Suppressor macrophage treated with lipopolysaccharide for 1 hour (primary cell): ENCODE results near the gene STK17A.

Experiments used
- DNase-seq, 3 donors: peaks; one replicate each; pipeline ENCODE4 v3.0.0-alpha.2; 2020 to 2022

Gene STK17A

DNA sequence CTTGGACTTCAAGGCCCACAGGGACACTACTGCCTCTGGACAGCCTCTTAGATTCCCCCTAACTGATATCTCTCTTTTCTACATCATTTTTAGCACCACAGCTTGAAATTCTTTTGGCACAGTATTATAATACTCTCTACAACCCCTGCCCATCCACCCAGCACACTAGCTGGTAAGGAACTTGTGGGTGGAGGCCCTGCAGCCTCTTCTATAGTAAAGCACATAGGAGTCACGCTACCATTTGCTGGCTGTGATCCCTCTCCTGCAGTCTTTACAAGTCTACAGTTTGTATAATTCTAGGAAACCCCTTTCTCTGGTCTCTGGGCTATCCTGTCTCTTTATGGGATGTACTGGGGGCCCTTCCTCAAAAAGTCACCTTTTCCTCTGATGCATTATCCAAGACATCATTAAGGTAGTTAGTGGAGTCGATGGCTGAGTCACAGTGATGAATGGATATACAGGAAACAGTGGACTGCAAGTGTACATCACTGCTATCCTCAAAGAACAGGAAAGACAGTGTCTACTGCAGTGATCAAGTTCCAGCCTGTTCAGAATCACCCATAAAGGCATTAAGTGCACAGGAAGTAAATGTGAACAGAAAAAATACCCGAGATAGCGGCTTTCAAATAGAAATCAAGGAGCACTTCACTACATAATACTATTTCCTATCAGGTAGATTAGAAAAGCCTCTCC is 54.4 kb downstream of the STK17A start:
- DNase-seq, result no peak

- DNase-seq, result no peak
Measured at GRCh38 chr7:43639858-43640491, 57.1 kb downstream of the STK17A start.

- no peak for DNase-seq
Measured at GRCh38 chr7:43640679-43641078, 57.8 kb downstream of the STK17A start.

DNA sequence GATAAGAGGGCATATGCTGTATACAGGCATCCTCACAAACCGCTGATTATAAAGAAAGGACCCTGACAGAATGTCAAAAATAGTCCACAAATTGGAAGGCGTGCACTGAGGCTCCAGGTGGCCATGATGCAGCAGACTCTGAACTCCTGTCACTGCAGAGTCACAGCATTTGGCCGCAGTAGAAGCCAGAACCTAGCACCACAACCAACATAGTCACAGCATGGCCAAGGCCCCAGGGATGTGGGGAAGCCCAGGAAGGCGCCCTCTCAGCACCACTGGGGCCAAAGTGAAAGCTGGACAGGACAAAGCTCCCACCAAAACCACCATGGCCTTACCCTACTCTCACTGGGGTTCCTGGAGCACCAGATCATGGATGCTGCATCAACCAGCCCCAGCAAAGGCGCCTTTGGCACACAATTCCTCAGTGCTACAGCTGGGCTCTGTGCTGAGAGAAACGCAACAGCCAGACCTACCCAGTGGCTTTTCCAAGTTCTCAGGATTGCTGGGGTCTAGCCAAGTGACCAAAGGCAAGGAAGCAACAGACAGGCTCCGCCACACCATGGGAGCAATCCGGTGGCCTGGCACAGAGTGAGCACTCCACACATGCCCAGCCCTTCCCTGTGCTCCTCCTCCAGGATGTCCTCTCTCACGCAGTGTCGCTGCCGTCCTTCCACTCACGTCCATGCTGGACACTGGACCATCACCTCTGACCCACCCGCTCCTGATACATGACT is 60.2 kb downstream of the STK17A start:
- DNase-seq, result no peak

DNA sequence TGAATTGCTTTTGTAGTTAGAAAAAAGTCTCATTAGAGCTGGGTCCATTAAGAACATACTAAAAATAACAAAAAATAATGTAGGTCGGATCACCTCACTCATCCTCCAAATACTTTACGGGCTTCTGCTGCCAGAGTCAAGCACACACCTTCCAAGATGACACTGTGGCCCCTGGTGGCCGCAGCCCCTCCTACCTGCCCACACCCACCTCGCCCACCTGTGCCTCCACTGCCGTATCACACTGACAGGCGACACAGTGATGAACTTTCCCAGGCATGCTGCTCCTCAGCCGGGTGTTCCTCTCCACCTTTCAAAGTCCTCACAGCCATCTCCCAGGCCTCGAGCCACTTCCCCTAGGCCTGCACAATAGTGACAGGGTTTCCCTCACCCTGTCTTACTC is 60.9 kb downstream of the STK17A start:
- no peak for DNase-seq

- no peak for DNase-seq
Measured at GRCh38 chr7:43645699-43646226, 62.9 kb downstream of the STK17A start.

DNA sequence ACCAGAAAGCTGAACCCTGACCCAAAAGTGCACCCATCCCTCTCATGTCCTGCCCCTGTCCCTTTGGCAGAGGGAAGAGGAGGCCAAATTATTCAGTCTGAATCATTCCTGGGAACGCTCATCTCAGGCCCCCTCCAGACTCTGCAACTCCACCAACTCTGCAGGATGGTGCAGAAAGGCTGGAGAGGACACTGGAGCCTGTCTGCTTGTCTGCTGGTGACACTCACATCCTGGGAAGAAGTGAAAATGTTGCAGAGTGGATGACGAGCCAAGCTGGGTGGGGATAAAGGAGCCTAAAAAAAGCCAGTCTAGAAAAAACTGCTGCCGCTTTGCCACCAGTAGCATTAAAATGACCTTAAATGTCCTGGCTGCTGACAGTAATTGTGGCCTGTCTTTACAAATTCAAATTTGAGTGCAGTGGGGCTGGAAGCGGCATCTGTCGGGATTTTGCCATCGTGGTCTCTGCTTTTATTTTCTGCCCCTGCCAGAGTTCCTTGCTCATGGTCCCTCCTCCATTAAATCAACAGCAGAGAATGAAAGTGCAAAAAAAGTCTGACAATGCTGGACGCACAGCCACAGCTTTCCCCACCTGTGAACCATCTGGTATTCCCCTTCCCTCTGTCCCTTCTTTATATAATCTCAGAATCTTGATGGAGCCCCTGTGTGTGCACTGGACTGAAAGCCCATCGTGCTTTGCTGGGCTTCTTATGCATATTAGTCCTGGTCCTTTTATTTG is 63.9 kb downstream of the STK17A start:
- DNase-seq, result no peak

GRCh38 chr7:43647339-43647672 is 64.4 kb downstream of the STK17A start:
- no peak for DNase-seq

GRCh38 chr7:43647673-43648472 is 65.0 kb downstream of the STK17A start:
- peak; percentile 52 to 61 (median 58) for DNase-seq

DNA sequence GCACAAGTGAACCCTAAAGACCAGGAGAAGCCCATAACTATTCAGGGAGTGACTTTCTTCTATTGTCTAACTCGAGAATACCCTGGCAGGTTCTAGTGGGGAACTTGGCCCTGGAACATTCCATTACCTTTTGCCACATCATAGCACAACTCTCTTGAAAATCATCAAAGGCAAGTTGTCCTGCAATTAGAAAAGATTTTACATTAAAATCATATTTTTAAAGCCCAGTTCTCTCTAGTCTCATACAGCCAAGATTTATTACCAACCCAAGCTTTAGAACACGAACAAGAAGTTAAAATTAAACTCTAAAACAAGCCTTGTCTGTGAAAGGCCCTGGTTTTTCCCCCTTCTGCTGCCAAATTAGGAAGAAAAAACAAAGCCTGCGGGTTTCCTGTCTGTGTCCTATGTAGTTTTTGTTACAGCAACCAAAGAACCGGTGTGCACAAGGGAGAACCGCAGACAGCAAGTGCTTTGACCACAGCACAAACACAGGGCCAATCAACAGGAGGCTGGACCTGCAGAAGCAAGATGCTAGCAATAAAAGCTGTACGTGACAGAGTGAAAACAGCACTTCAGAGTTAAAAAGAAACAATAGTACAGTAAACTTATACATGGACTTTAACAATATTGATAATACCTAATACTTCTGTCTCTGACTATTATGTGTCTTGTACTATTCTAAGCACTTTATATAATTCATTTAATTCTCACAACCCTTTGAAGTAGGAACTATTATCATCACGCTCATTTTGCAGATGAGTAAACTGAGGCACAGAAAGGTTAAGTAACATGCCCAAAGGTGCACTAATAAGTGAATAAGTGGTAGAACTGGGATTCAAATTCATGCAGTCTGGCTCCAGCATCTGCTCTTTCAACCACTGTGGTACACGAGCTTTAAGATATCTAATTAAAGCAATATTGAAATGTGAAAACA is 65.8 kb downstream of the STK17A start:
- DNase-seq, result peak in 2 of 3 donors; percentile 21 to 29

- DNase-seq, result no peak
Measured at GRCh38 chr7:43649755-43650274, 66.9 kb downstream of the STK17A start.

DNA sequence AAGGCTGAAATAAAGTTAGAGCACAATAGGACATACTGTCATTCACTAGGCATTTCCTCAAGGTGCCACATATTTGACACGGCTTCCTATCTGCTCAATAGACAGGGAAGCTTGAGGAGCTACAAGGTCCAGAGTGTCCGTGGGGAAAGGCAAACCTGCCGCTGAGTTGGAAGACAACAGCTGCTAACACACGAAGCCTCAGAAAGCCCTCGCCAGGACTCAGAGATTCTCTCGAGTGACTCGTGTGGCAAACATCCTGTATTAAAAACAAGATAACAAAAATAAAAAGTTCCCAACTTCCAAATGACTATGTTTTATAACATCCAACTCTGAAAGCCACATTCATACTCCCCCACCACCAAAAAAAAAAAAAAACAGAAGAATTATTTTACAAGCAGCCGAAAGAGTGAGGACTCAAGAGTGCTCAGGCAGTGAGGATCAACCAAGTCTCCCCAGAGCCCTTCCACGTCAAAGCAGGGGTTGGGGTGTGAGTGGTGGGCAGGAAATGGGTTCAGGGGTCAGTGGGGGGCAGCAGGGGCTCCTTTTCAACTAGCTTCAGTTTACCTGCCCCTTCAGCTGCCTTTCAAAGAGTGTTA is 67.6 kb downstream of the STK17A start:
- no peak for DNase-seq

DNA sequence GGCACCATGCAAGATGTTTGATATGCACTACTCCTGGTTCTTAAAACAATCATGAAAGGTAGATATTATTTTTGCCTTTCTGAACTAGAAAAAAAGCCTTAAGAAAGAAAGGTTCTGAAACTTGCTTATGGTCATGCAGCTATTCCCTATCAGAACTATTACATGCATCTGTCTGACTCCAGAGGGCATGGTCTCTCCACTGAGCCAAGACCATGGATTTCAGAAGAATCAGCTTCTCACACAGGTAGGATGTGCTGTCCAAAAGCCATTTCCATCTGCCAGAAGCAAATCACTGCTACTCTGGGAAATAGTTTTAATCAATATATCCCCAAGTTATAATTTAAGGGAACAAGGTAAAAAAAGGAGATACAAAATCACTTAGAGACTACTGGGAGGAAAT is 69.5 kb downstream of the STK17A start:
- no peak for DNase-seq

- no peak for DNase-seq
Measured at GRCh38 chr7:43653466-43653865, 70.6 kb downstream of the STK17A start.

GRCh38 chr7:43653891-43654504 is 71.1 kb downstream of the STK17A start:
- no peak for DNase-seq

DNA sequence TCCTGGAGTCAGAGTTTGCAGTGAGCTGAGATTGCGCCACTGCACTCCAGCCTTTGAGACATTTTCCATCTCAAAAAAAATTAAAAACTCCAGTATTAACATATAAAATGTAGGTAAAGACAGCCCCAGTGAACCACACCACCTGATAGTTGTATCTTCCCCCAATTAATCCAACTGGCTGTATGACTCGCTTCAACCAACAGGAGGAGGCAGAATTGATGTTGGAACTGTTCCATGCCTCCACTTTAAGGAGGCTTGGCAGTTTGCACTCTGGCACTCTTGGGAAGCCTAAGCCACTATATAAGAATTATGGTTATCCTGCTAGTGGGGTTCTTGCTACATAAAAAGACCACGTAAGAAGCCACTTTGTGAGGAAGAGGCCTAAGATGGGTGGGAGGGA is 72.7 kb downstream of the STK17A start:
- DNase-seq, result no peak

DNA sequence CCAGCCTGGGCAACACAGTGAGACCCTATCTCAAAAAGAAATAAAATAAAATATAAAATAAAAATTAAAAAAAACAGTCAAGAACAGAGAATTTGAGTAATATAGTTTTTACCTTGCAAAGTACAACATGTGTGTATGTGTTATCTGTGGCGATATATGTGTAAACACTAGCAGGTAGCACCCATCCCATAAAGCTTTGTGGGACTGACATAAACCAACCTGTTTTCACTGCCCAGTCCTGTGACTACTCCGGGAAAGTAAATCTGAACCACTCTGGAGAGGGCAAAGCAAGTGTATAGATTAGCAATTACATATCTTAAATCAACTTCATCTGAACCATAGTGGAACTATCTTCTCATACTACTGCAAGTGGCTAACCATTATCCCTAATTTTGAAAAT is 74.1 kb downstream of the STK17A start:
- DNase-seq, result no peak

GRCh38 chr7:43658718-43659548 is 76.0 kb downstream of the STK17A start:
- no peak for DNase-seq

GRCh38 chr7:43659549-43659896 is 76.6 kb downstream of the STK17A start:
- DNase-seq, result no peak
